Osteoblast (primary cell): ENCODE results near the gene ONECUT1. TPM values are rescaled to one million over a fixed set of nuclear protein-coding genes. Genes with fewer than 3 reads are reported as not detected.
A peak's percentile ranks its signal among the peaks of the same experiment; 100 is the strongest.

ENCODE experiments used
- DNase-seq: peaks from one replicate; pipeline ENCODE4 v3.0.0; 2011; ENCODE audit warnings: low spot score, mixed read lengths; ENCODE audit not compliant: insufficient read length; ENCODE audit errors: missing footprints
- H2AFZ ChIP-seq: 2 replicates; pipeline ENCODE4 v1.6.0; 2011; ENCODE audit warnings: mild to moderate bottlenecking, low read length
- H3K27ac ChIP-seq: 2 replicates; pipeline ENCODE4 v1.5.1; 2011; ENCODE audit warnings: mild to moderate bottlenecking, low read depth, low read length, moderate library complexity
- H3K27me3 ChIP-seq: 2 replicates; pipeline ENCODE4 v1.6.0; 2012; ENCODE audit warnings: mild to moderate bottlenecking, control low read depth, inconsistent platforms, low read length, moderate library complexity; ENCODE audit not compliant: insufficient read depth
- H3K36me3 ChIP-seq: 2 replicates; pipeline ENCODE4 v1.5.1; 2011; ENCODE audit warnings: mild to moderate bottlenecking, low read length, control low read depth, moderate library complexity; ENCODE audit not compliant: insufficient read depth
- H3K4me1 ChIP-seq: 2 replicates; pipeline ENCODE4 v1.5.1; 2011; ENCODE audit warnings: mild to moderate bottlenecking, low read length, control low read depth, moderate library complexity; ENCODE audit not compliant: insufficient read depth
- H3K4me2 ChIP-seq: 2 replicates; pipeline ENCODE4 v1.6.0; 2011; ENCODE audit warnings: mild to moderate bottlenecking, low read length; ENCODE audit not compliant: insufficient read depth
- H3K4me3 ChIP-seq: fragments of 200-600 bp; sonication (generic); 3 replicates; pipeline ENCODE4 v1.5.1; 2012; ENCODE audit warnings: mild to moderate bottlenecking, low read length, inconsistent platforms; ENCODE audit not compliant: insufficient read depth
- H3K79me2 ChIP-seq: 2 replicates; pipeline ENCODE4 v1.6.0; 2012; ENCODE audit warnings: mild to moderate bottlenecking, low read length, control low read depth, inconsistent platforms; ENCODE audit not compliant: insufficient read depth
- H3K9me3 ChIP-seq: 2 replicates; pipeline ENCODE4 v1.5.1; 2011; ENCODE audit warnings: low read depth, low read length, control low read depth
- H4K20me1 ChIP-seq: 2 replicates; pipeline ENCODE4 v1.6.0; 2012; ENCODE audit warnings: mild to moderate bottlenecking, low read length, control low read depth; ENCODE audit not compliant: insufficient read depth
- CTCF ChIP-seq: IDR thresholded peaks from 2 replicates; pipeline ENCODE4 v1.5.1; 2011; ENCODE audit warnings: mild to moderate bottlenecking, low read depth, low read length, moderate library complexity; ENCODE audit errors: extremely low read depth
- total RNA-seq: library from RNA; depleted of rRNA; stranded (reverse); fragments of >200 nt; gene quantifications from 2 replicates; pipeline ENCODE4 v1.2.3, GENCODE V29; 2012

ONECUT1 gene
- total RNA-seq, 1 donor = not detected

GRCh38 chr15:52772766-52773165 is 17.4 kb downstream of the ONECUT1 start:
- Histone ChIP-seq H3K4me2 (no peak overlapping the region), H4K20me1 (no peaks in the 10 kb centered on the region), H3K79me2 (no peaks in the 10 kb centered on the region), H3K4me3 (no peak overlapping the region), H3K4me1 (no peaks in the 10 kb centered on the region), H2AFZ (no peak overlapping the region), H3K36me3 (no peaks in the 10 kb centered on the region), H3K27me3 (peaks cover 10% of the 10 kb centered on the region), H3K9me3 (no peaks in the 10 kb centered on the region), H3K27ac (no peak overlapping the region)
- no peak for DNase-seq
- TF ChIP-seq CTCF = no peak

DNA sequence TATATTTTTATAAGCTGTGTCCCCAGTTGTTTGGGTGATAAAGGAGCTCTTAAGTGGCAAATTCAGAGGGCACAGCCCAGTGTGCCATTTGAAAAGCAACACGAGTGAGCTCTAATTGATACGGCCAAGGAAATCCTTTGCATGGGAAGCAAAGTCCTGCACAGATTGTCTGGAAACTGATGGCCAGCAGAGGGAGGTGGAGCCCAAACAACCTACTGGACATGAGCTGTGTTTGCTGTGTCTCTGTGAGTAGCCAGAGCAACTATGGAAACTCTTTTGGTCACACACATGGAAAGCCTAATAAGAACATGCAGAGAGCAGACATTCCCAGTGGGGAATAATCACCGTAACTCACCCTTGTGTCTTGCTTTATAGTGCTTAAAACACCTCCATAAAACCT is 24.4 kb downstream of the ONECUT1 start:
- no peak for DNase-seq
- TF ChIP-seq CTCF = peak; percentile 40

DNA sequence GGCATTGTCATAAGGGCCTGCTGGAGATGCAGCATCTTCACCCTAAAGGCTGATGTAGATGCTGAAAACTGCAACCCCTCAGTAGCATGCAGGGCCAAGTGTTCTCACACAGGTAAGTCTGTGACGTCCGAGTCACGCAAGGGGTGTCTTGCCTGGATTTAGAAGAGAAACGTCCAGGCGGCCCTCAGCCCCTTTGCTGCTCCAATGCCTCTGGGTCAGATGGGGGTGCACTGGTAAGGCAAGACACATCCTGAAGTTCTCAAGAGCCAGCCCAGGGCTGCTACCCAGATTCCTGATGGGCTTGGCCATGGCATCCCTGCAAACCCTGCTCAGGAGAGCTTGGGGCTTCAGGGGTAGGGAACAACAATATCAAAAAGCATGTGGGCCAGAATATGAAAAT is 25.4 kb downstream of the ONECUT1 start:
- TF ChIP-seq CTCF = no peak
- no peak overlapping the region for H3K27ac ChIP-seq
- H4K20me1 ChIP-seq = no peaks in the 10 kb centered on the region
- H3K4me1 ChIP-seq = no peaks in the 10 kb centered on the region
- no peak for DNase-seq
- no peaks in the 10 kb centered on the region for H3K27me3 ChIP-seq
- H3K9me3 ChIP-seq = no peaks in the 10 kb centered on the region
- no peaks in the 10 kb centered on the region for H3K36me3 ChIP-seq
- no peak overlapping the region for H3K4me3 ChIP-seq
- no peaks in the 10 kb centered on the region for H3K79me2 ChIP-seq
- no peak overlapping the region for H3K4me2 ChIP-seq
- no peak overlapping the region for H2AFZ ChIP-seq

More for the DNA sequence above, 24.4 kb downstream of the ONECUT1 start:
- no peaks in the 10 kb centered on the region for H3K79me2 ChIP-seq
- H3K4me1 ChIP-seq = no peaks in the 10 kb centered on the region
- H3K9me3 ChIP-seq = no peaks in the 10 kb centered on the region
- no peak overlapping the region for H2AFZ ChIP-seq
- no peaks in the 10 kb centered on the region for H4K20me1 ChIP-seq
- H3K36me3 ChIP-seq = no peaks in the 10 kb centered on the region
- H3K27ac ChIP-seq = no peak overlapping the region
- no peak overlapping the region for H3K4me2 ChIP-seq
- H3K27me3 ChIP-seq = no peaks in the 10 kb centered on the region
- H3K4me3 ChIP-seq = no peak overlapping the region

- H3K9me3 ChIP-seq = no peaks in the 10 kb centered on the region
- no peak for DNase-seq
- H4K20me1 ChIP-seq = no peaks in the 10 kb centered on the region
These were observed 27.5 kb downstream of the ONECUT1 start for GRCh38 chr15:52762621-52763020.

More at GRCh38 chr15:52762621-52763020, 27.5 kb downstream of the ONECUT1 start:
- no peak overlapping the region for H3K27ac ChIP-seq
- no peaks in the 10 kb centered on the region for H3K36me3 ChIP-seq
- no peak overlapping the region for H2AFZ ChIP-seq
- TF ChIP-seq CTCF = no peak
- H3K79me2 ChIP-seq = no peaks in the 10 kb centered on the region
- H3K27me3 ChIP-seq = no peaks in the 10 kb centered on the region
- H3K4me2 ChIP-seq = no peak overlapping the region
- no peak overlapping the region for H3K4me3 ChIP-seq
- no peaks in the 10 kb centered on the region for H3K4me1 ChIP-seq
